Activated CD8-positive, alpha-beta memory T cell treated with anti-CD3 and anti-CD28 coated beads, Interleukin-2, amount 50 U/mL, for 48 hours (primary cell): ENCODE data around the gene OGDH.
"Not testable (repeated sequence)": the region's sequence is repeated elsewhere in the genome, so short reads cannot be mapped to it uniquely, and the experiment has no call there.

Experiments
- DNase-seq: peaks from one replicate; pipeline ENCODE4 v3.0.0-alpha.2; 2020

The OGDH gene

DNA sequence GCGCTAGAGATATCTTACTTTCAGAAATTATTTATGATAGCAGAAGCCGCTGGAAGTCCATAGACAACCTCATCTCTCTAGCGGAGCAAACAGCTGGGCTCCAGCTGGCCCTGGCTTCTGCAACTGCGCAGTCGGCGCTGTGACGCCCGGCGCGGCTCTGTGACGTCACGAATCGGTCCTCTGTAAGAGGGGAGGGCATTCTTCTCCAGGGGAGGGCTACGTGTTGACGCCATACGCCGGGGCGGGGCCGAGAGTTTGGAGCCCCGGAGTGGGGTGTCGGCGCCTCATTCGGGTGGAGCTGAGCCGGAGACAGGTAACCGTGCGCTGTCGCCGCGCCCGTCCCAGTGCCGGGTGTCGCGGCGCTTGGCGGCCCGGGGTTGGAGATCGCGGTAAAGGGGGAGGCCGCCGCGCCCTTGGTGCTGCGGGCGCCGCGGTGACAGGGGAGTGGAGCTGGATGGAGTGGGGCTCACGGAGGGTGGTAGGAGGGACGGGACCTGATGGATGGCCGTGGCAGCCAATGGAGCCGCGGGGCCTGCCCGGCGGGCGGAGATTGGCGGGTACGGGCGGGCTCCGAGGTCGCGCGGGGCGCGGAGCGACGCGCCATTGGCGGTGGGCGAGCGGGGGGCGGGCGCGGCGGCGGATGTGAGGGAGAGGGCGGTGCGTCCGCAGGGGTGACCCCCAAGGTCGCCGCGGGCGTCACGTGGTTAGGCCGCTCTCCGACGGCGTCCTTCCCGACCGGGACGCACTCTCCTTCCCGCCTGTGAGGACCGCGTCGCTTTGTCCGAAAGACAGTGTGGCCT, at the start of gene OGDH:
OGDH (plus strand) TSS at position 287 of the 800 bp plus-strand sequence. CDS start 17,717 bp downstream, outside the sequence.
- DNase-seq = peak; percentile 100

DNA sequence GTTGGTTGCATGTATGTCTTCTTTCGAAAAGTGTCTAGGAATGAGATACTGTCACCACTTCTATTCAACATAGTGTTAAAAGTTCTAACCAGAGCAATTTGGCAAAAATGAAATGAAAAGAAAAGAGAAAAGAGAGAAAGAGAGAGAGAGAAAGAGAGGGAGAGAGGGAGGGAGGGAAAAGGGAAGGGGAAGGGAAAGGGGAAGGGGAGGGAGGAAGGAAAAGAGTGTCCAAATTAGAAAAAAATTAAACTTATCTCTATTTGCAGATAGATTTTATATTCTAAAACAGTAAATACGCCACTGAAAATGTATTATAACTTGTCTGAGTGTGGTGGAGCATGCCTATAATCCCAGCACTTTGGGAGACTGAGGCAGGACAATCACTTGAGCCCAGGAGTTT, 48.9 kb upstream of the OGDH start:
- no peak for DNase-seq

DNA sequence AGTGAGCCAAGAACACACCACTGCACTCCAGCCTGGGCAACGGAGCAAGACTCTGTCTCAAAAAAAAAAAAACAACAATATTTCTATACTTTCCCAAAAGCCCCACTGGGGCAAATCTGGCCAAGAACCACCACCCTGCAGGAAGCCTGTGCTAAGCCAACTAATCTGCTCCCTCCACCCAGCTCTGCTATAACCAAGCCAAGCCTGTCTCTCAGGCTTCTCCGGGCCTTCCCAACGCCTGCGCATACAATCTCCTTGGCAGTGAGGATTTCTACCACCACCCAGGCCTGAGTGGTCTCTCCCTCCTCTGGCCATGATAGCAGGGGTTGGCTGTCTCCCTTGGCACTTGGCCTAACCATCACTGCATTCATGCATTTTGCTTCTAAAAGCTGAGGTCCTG, 46.9 kb upstream of the OGDH start:
- no peak for DNase-seq

DNA sequence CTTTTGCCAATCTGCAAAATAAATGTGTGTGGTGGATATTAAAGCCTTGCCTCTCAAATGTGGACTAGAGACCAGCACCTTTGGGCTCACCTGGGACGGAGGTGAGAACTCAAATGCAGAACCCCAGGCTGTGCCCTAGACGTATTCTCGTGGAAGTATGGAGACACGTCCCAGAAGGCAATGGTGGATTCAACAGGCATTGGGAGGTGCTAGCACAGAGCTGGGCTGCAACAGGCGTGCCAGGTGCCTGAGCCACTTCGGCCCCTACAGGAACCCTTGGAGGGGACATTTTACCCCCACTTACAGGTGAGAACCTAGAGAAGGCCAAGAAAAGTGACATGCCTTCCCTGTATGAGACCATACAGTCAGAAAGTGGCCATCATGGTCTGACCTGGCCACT, 44.9 kb upstream of the OGDH start:
- no peak for DNase-seq

DNA sequence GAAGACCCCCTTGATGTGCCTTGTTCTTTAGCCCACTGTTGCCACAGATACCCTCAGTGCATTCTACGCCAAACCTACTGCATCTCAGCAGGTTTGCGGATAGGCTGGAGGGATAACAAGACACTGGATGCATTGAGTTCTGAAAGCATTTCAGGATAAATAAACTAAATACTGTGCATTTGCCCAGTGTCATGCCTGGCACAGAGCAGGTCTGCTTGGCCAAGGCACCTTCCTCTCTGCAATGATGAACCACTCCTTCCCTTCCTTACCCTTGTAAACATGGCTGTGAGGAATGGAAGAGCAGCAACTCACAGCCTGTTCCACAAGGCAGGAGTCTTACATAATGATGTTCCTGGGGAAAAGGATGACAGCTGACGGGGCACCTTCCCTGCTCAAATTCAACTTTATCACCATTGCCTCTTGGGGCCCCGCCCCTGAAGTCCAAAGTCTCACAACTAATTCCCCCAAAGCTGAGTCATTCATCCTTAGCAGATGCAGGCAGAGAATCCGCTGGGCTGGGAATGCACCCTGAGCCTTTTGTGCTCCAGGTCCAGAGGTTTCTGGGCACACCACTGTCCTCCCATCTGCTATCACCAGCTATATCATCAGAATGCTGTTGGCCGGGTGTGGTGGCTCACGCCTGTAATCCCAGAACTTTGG, 44.3 kb upstream of the OGDH start:
- no peak for DNase-seq

DNA sequence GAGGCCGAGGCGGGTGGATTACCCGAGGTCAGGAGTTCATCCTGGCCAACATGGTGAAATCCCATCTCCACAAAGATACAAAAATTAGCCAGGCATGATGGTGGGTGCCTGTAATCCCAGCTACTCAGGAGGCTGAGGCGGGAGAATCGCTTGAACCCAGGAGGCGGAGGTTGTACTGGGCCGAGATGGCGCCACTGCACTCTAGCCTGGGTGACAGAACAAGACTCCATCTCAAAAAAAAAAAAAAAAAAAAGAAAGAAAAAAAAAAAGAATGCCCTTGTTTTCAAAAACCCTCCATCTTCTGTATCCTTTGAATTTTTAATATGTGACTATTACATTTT, 43.8 kb upstream of the OGDH start:
- DNase-seq = not testable (repeated sequence)

DNA sequence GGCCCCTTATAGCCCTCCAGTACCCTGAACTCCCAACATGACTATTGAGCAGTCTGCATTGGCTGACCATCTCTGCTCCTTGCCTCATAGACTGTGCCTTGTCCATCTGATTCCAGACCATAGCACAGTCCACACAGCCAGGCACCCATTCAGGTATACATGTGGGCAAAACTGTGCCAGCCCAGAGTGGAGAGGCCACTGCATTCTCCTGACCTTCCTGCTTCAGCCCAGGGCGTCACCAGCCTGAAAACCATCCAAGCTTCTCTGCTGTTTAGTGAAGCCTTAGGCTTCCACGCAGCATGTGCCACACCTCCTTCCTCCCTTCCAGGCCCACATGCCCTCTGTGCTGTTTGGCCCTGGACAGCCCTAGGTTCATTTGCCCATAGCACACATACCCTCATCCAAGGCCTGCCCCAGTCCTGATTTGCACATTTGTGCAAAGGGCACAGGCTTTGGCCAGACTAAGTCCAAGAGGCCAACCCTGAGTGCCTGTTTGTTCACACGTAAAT, 43.2 kb upstream of the OGDH start:
- DNase-seq = peak; percentile 55

DNA sequence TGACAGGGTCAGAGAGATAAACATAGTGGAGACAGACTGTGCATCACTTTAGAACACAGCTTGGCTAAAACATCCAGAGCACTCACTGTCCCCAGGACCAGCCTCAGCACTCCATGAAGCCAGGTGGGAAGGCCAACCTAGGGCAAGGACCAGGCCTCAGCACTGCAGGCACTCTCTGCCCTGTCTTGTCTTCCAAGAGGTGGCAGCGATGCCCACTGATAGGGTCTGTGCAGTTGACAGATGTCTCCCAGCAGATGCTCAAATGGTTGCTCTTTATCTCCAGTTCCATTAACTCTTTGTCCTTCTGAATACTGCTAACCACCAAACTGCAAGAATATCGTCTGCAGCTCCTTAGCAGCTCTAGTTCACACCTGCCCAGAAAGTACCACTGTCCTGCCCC, 41.8 kb upstream of the OGDH start:
- DNase-seq = peak; percentile 48

DNA sequence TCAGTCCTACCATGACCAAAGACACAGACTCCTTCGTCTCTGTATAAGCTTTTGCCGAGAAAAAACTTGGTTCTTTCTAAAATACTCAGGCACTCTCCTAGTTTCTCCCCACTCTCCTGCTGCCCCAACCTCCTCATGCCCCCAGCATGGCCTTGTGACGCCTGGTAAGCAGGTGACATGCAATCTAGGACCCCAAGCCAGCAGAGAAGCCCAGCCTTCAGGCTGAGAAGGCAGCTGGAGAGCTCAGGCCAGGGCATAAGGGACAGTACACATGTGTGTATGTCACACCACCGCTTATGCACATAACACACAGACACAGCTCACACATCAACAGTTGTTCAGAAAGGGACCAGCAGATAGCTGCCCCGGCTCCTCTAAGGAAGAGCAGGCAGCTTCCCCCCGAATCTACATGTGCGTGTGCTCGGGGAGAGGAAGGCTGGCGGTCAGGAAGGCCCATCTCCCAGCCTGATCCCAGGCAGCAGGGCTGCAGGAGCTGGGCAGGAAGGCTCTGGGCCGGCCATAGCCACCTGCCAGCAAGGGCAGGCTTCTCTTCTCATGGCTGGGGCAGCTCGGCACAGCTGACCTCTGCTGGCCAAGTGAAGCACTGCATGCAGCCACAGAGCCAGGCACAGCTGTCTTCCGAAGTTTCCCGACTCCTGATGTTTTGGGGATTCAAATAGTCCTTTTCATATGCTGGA, 41.2 kb upstream of the OGDH start:
- peak; percentile 83 for DNase-seq

DNA sequence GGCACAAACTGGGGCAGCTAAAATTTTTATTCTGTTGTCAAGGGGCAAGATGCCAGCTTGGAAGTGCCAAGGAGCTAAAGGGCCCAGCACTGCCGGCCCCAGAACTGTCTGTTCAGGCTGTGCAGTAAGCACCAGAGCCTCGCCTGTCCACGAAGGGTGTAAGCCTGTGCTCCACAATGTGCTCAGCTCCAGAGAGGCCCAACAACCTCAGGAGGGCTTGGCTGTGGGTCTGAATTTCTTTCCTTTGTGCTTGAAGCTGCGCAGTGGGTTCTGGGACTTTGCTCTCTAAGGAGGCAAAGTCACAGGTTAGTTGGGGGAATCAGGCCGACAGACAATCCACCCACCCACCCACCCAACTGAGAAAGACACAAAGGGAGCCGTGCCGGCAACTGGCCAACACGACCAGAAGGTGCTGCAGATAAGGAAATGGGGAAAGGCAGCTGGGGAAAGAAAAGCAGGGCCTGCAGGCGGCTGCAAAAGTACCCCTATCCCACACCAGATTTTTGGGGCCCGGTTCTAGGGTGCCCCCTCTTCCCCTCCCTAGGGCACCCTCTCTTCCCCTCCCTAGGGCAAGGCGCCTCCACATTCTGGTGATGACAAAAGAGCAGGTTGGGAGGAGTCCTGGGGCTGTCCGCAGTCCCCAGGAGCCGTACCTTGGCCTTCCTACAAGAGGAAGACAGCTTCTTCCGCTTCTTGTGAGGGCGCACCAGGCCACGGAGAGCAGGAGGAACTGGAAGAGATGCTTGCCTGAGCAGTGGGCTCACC, 40.5 kb upstream of the OGDH start:
- DNase-seq = no peak

DNA sequence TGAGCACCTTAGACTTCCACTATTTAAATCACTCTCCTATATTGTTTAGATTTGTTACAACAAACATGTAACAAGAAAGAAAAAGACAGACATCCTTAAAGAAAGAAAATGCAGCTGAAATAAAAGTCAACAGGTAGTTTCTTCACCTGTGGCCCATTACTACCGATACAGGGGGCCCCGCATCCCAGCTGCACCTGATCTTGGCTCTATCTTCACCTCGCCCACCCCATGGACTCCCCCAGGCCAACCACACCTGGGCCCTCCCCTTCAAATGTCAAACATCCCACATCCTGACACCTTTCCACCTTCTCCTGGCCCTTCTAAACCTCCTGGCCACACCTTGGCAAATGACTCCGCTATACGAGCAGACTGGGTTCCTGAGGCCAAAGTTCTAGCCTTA, 39.7 kb upstream of the OGDH start:
- DNase-seq = no peak

DNA sequence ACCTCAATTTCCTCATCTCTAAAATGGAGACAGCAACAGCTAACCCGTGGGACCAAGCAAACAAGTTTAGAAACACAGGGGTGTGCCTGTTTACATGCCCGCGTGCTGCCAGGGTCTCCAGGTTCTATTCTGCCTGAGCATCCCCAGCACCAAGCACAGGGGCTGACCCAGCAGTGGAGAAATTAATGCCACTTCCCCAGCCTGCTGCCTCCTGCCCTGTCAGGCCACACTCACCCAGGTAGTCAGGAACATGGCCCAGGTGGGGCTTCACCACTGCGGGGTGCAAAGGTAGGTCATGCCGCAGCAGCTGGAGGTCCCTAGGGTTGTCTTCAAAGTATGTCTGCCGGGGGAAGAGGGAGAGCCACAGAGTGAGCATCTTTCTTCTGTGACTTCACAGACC, 38.5 kb upstream of the OGDH start:
- DNase-seq = no peak

DNA sequence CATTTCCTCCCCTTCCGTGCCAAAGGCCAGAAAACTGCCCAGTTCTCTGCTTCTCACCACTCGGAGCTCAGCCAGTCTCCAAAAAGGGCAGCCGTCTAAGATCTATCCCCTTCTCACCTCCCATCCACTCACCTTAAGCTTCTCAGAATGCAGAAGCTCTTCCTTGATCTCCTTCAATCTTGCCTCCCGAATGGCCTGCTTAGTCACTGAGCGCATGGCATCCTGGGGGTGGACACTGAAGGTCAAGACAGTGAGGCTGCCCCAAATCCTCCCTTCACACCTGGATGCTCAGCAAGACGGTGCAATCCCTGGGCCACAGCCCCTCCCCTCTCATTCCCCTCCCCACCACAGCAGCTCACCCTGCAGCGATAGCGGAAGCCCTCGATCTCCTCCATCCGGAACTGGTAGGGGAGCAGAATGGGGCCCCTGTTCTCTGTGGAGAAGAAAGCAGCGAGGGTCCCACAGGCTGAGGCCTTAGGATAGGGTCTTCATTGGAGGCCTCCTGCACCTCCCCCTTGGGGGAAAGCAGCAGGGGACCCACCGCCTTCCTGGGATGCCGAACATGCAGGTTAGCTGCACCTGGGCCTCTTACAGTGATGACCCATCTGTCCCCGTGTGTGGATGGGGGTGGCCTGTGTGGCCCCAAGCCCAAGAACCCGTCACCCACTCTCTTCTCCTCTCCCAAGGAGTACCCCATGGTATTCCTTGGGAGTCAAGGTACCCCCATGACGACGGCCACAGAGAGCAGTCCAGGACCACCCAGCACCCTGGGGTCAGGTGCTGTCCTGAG, 37.5 kb upstream of the OGDH start:
- DNase-seq = peak; percentile 52

DNA sequence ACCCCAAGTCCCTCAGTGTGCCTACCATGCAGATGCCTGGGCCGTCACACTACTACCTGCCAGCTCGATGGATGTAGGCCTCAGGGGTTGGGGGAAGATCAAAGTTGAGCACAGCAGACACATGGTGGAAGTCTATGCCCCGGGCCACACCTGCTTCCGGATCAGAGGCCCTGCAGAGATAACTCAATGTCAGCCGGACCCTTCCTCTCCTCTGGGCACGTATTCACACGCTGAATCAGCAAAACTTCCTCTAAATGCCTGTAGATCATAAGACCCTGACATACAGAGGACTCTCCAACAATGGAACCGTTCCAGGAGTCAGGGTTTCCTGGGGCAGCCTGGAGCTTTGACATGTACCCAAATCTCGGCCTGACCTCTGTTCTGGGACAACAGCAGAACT, 36.5 kb upstream of the OGDH start:
- peak; percentile 29 for DNase-seq

DNA sequence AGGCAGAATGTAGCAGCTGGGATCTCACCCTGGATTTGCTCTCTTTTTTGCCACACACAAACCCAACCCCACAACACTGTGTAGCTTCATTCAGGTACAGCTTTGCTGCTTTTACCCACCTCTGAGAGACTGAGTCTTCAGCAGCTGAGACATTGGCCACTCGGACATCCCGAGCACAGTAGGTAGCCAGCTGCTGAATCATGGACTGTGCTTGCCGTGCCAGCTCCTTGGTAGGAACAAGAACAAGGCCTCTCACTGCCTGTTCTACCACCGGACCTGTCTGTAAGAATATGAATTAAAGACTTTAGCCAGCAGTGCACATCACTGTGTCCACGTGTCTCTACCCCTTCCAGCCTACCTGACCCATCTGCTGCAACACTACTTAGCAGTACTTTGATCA, 33.7 kb upstream of the OGDH start:
- no peak for DNase-seq

DNA sequence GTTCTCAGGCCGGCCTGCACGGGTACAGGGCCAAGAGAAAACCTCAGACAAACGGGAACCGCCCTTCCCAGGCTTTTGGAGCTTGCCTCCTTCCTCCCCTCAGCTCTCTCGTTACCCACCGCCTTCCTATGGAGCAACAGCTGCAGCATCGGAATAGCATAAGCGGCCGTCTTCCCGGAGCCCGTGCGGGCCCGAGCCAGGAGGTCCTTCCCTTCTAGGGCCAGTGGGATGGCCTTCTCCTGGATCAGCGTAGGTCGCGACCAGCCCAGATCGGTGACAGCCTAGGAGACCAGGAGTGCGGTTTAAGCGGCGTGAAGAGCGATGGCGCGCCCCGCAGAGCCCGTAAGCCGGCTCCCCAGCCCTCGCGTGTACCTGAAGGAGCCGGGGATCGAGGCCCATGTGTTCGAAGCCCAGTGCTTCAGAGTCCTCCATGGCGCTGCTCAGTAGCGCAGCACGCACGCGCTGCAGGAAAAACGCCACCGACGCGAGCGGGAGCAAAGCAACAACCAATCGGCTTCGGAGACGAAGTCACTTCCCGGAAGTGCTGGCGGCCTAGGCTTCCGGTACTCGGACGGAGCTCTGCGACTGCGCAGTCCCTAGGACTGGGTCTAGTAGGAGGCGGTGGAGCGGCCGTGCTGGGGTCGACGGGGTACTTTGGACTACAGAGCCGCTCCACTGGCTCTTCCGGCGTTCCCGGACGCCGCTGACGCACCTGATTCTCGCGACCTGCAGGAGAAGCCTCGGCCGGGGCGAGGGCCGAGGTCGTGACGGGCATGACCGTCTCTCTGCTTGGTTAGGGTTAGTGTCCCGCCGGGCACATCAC, 32.8 kb upstream of the OGDH start, which contains the start of gene DDX56:
DDX56 (minus strand) TSS at position 445 of the 823 bp plus-strand sequence; CDS start at position 432, 13 bp downstream.
- DNase-seq = peak; percentile 95

DNA sequence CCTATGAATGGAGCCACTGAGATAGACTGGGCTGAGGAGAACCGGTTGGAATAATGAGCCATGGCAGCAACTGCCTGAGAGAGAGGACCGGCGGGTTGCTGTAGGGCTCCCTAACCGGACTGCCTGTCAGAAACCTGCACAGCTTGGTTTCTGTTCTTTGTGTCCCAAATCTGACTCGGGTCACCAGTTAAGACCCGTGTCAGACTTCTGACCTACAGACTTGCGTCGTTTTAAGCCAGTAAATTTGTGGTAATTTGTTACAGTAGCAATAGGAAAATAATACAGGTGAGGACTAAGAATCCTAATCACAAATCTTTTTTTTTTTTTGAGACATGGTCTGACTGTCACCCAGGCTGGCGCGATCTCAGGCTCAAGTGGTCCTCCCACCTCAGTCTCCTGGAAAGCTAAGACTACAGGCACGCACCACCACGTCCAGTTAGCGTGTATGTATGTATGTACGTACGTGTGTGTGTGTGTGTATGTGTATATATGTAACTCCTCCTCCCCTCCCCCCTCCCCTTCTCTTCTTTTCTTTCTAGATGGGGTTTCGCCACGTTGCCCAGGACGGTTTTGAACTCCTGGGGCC, 32.0 kb upstream of the OGDH start:
- DNase-seq = no peak

DNA sequence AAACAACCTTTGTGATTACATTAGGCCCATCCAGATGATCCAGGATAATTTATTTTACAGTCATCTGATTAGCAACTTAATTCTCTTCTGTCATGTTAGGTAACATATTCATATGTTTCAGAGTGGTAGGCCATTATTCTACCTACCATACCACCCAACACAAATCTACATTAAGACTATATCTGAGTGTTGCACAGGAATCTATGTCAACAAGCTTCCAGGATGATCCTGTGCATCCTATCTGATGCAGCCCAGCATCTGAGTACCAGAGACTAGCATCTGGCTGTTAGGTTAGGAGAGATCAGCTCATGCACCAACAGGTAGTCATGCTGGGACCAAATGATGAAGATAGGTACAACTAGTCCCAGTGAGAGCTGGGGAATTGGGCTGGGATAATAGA, 31.4 kb upstream of the OGDH start:
- no peak for DNase-seq

DNA sequence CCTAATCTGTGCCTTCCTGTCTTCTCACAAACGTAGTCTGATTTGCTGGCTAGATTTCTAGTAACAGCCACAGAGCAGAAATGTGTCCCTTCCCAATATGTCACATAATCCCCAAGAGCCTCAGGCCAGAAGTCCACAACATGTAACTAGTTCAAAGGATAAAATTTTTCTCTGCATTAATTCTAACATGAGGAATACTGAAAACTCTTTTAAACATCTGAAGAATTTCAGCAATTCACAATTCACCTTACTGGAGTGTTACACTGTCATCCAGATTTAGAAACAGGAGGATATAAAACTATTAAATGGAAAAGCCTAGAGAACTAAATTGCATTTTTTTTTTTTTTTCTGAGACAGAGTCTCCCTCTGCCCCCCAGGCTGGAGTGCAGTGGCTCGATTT, 30.2 kb upstream of the OGDH start:
- DNase-seq = no peak

DNA sequence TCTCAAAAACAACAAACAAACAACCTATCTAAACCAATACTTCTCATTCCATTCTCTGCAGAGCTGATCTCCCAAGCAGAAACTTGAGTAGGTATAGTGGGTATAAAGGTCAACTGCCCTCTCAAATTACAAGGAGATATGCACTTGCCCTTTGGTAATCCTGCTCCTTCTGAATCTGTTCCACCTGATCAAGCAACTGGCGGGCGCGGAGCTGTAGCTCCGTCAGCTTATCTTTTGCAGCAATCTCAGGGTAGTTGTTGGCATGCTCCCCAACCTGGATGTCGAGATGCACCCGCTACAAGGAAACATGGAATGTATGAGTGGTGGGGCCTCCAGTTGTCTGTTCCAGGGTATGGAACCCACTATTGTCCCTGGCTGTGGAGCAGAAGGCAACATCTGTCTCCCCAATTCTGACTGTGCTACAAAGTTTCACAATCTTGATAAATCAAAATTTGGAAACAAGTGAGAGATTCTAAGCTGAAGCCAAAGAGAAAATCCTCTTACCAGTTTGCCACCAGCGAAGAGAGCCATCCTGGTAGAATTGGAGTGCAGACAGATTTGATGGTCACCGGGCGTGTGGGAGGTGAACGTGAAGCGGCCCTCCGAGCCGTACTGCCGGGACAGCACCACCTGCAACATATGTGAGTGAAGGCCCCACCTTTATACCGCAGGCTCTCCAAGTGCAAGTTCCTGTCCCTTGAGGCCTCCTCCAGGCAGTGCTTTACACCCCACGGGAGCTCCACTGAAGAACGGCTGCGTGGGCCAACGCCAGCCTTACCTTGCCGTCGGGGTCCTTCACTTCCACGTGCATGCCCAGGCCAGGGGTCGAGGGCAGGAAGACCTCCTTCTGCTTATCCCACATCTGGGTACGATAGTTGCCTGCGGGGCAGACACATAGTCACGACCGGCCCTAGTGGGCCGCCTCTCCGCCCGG, 25.2 kb upstream of the OGDH start:
- peak; percentile 75 for DNase-seq
